ENCODE data around the gene BMPER. TPM values are rescaled to one million over a fixed set of nuclear protein-coding genes. Genes with fewer than 3 reads are reported as not detected.

The BMPER gene
- total and polyA plus RNA-seq, 2 donors (not counting 1 experiment from before 2014, with no cell fraction given): 12.2 to 15.9 TPM

DNA sequence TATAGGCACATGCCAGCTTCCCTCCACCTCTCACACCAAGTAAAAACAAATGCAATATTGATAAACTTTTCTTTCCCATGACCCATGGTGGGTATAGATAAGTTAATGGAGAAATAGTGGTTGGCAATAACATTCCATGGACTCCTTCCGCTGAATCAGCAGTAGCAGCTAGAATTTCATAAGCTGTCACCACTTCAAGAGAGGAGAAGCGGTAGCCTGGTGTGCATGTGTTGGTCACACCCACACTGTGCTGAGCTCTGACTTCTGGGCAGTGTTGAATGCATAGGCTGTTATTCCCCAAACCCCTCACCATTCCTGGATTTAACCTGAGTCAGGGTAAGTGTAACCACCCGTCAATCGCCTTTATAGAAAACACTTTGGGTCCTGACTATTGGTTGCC is 32.5 kb upstream of the BMPER start:
- H3K36me3 ChIP-seq (ENCODE audit: control insufficient read depth, insufficient read depth, low read length): no peaks in the 10 kb centered on the region
- H3K9me3 ChIP-seq (ENCODE audit: control insufficient read depth, insufficient read depth, low read depth, low read length): no peaks in the 10 kb centered on the region
- no peaks in the 10 kb centered on the region for H4K20me1 ChIP-seq (ENCODE audit: control insufficient read depth, extremely low read depth, insufficient read depth, low read length)
- H3K9ac ChIP-seq (ENCODE audit: insufficient read depth, low read length): no peak overlapping the region
- no peak overlapping the region for H3K27ac ChIP-seq (ENCODE audit: insufficient read depth, low read length)
- no peaks in the 10 kb centered on the region for H3K79me2 ChIP-seq (ENCODE audit: control insufficient read depth, insufficient read depth, low read length)
- peaks cover 19% of the 10 kb centered on the region for H3K4me1 ChIP-seq (ENCODE audit: control insufficient read depth, extremely low read depth, insufficient read depth, low read length)
- no peak overlapping the region for H2AFZ ChIP-seq (ENCODE audit: low read length)
- TF ChIP-seq EZH2 (IDR thresholded peaks at IDR 0.05; ENCODE audit: low read length, missing control alignments): no peak
- TF ChIP-seq, protein P1, sequence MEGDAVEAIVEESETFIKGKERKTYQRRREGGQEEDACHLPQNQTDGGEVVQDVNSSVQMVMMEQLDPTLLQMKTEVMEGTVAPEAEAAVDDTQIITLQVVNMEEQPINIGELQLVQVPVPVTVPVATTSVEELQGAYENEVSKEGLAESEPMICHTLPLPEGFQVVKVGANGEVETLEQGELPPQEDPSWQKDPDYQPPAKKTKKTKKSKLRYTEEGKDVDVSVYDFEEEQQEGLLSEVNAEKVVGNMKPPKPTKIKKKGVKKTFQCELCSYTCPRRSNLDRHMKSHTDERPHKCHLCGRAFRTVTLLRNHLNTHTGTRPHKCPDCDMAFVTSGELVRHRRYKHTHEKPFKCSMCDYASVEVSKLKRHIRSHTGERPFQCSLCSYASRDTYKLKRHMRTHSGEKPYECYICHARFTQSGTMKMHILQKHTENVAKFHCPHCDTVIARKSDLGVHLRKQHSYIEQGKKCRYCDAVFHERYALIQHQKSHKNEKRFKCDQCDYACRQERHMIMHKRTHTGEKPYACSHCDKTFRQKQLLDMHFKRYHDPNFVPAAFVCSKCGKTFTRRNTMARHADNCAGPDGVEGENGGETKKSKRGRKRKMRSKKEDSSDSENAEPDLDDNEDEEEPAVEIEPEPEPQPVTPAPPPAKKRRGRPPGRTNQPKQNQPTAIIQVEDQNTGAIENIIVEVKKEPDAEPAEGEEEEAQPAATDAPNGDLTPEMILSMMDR (conservative IDR thresholded peaks at IDR 0.05 in 1 of 2, IDR thresholded peaks at IDR 0.05 in 1 of 2; ENCODE audit: low read depth in 1 of 2, low read length in 2 of 2): no peak
- no peak overlapping the region for H3K4me2 ChIP-seq (ENCODE audit: extremely low read depth, insufficient read depth, low read length)
- DNase-seq (ENCODE audit: low read depth in 2 of 2): no peak
- H3K4me3 ChIP-seq (replicated peaks in 1 of 4; ENCODE audit: control extremely low read depth in 1 of 4, insufficient read depth in 1 of 4, low read depth in 3 of 4, low read length in 4 of 4): no peak overlapping the region
- H3K27me3 ChIP-seq (ENCODE audit: control insufficient read depth, insufficient read depth, low read length): no peaks in the 10 kb centered on the region

DNA sequence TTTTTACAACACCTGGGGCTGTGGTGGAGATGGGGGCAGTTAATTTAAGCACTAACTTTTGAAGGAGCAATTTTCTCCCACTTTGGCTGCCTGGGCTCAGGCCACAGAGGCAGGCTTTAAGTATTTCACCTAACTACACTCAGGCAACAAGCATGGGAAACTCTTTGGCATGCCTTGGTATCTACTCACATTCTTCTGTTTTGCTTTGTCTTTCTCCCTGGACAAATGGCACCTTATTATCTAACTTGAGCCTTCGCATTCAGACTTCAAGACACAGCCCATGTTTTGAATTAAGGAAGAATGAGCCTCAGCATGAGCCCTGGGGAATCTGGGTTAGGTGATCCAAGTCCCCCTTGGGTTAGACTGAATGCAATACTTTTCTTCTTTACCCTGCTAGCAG is 31.8 kb upstream of the BMPER start:
- peaks cover 17% of the 10 kb centered on the region for H3K4me1 ChIP-seq (ENCODE audit: control insufficient read depth, extremely low read depth, insufficient read depth, low read length)
- H3K4me2 ChIP-seq (ENCODE audit: extremely low read depth, insufficient read depth, low read length): no peak overlapping the region
- no peaks in the 10 kb centered on the region for H3K36me3 ChIP-seq (ENCODE audit: control insufficient read depth, insufficient read depth, low read length)
- no peak overlapping the region for H3K27ac ChIP-seq (ENCODE audit: insufficient read depth, low read length)
- H2AFZ ChIP-seq (ENCODE audit: low read length): no peak overlapping the region
- no peak overlapping the region for H3K9ac ChIP-seq (ENCODE audit: insufficient read depth, low read length)
- peak in 1 of 2 donors; percentile 65 for DNase-seq (ENCODE audit: low read depth in 2 of 2)
- H4K20me1 ChIP-seq (ENCODE audit: control insufficient read depth, extremely low read depth, insufficient read depth, low read length): no peaks in the 10 kb centered on the region
- TF ChIP-seq EZH2 (IDR thresholded peaks at IDR 0.05; ENCODE audit: low read length, missing control alignments): no peak
- TF ChIP-seq, protein P1 (conservative IDR thresholded peaks at IDR 0.05 in 1 of 2, IDR thresholded peaks at IDR 0.05 in 1 of 2; ENCODE audit: low read depth in 1 of 2, low read length in 2 of 2): no peak
- H3K79me2 ChIP-seq (ENCODE audit: control insufficient read depth, insufficient read depth, low read length): no peaks in the 10 kb centered on the region
- H3K4me3 ChIP-seq (replicated peaks in 1 of 4; ENCODE audit: control extremely low read depth in 1 of 4, insufficient read depth in 1 of 4, low read depth in 3 of 4, low read length in 4 of 4): no peak overlapping the region
- H3K27me3 ChIP-seq (ENCODE audit: control insufficient read depth, insufficient read depth, low read length): no peaks in the 10 kb centered on the region
- H3K9me3 ChIP-seq (ENCODE audit: control insufficient read depth, insufficient read depth, low read depth, low read length): no peaks in the 10 kb centered on the region

DNA sequence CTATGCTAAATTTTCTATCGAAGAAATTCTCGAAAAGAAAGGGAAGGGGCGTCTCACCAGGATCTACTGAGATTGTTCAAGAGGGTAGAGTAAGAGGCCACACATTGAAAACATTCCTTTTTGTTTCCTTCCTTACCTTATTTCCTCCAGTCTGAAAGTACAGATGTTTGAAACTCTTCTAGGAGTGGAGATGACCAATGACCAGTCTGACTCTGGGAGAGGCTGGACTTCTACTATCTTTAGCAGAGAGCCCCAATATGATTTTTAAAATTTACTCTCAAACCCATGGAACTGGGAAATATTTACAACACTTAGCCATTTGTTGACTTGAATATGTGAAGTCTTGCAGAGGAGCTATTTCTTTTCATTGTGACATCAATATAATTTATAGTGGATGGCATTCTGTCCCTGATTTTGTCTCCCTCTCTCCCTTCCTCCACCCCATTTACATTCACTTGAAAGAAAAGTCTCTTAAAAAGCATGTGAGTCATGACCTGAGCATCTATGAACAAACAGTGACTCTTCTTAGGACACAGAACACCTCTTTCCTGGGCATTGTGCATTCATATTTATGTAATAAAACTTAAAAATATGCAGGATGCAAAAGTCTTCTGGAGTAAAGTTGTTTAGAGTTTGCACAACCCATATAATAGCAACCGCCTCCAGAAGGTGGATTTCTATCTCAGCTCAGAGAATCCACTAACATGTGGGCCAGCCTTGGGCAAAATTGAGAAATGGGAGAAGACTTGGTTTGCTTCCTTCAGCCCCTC is 31.2 kb upstream of the BMPER start:
- peak; percentile 49 to 86 for DNase-seq (ENCODE audit: low read depth in 2 of 2)
- H4K20me1 ChIP-seq (ENCODE audit: control insufficient read depth, extremely low read depth, insufficient read depth, low read length): no peaks in the 10 kb centered on the region
- no peaks in the 10 kb centered on the region for H3K36me3 ChIP-seq (ENCODE audit: control insufficient read depth, insufficient read depth, low read length)
- H3K27ac ChIP-seq (ENCODE audit: insufficient read depth, low read length): peak overlapping the region; percentile 67
- H3K4me3 ChIP-seq (replicated peaks in 1 of 4; ENCODE audit: control extremely low read depth in 1 of 4, insufficient read depth in 1 of 4, low read depth in 3 of 4, low read length in 4 of 4): no peak overlapping the region
- no peak overlapping the region for H2AFZ ChIP-seq (ENCODE audit: low read length)
- no peaks in the 10 kb centered on the region for H3K9me3 ChIP-seq (ENCODE audit: control insufficient read depth, insufficient read depth, low read depth, low read length)
- peak overlapping the region; percentile 60 for H3K4me2 ChIP-seq (ENCODE audit: extremely low read depth, insufficient read depth, low read length)
- H3K79me2 ChIP-seq (ENCODE audit: control insufficient read depth, insufficient read depth, low read length): no peaks in the 10 kb centered on the region
- peaks cover 17% of the 10 kb centered on the region for H3K4me1 ChIP-seq (ENCODE audit: control insufficient read depth, extremely low read depth, insufficient read depth, low read length)
- TF ChIP-seq, protein P1 (conservative IDR thresholded peaks at IDR 0.05 in 1 of 2, IDR thresholded peaks at IDR 0.05 in 1 of 2; ENCODE audit: low read depth in 1 of 2, low read length in 2 of 2): no peak
- no peak for TF ChIP-seq EZH2 (IDR thresholded peaks at IDR 0.05; ENCODE audit: low read length, missing control alignments)
- no peak overlapping the region for H3K9ac ChIP-seq (ENCODE audit: insufficient read depth, low read length)
- H3K27me3 ChIP-seq (ENCODE audit: control insufficient read depth, insufficient read depth, low read length): no peaks in the 10 kb centered on the region
